HepG2 (cell line): ENCODE measurements around the gene NRAP. TPM values are rescaled to one million over a fixed set of nuclear protein-coding genes. Genes with fewer than 3 reads are reported as not detected.

Experiments used
- ATAC-seq: fragments of 200-7000 bp; cut with Tn5 transposase; 3 replicates; pipeline ENCODE4 v1.9.1; 2020; ENCODE audit warnings: mild to moderate bottlenecking, moderate library complexity
- BruUV-seq: library from RNA; stranded (reverse); fragments of 400-500 nt; replicated peaks from 2 replicates; lab custom pipeline; 2021; lab: Mats Ljungman, UMichigan
- CTCF ChIA-PET: fragments of 300-600 bp; formaldehyde crosslinking; extraction: SDS; loops from one replicate; lab custom pipeline; 2021; ENCODE audit warnings: low total read pairs, inconsistent platforms, low intra/inter-chr PET ratio; lab: Yijun Ruan, JAX
- POLR2A ChIA-PET: fragments of 350-600 bp; sonication (Branson Sonifier 250); formaldehyde crosslinking; loops from one replicate; lab custom pipeline; 2020; ENCODE audit warnings: antibody characterized with exemption, inconsistent platforms; lab: Yijun Ruan, JAX
- DNase-seq: peaks from one replicate; pipeline ENCODE4 v3.0.0-alpha.2; 2015; ENCODE audit warnings: low spot score
- FAIRE-seq: peaks from 3 replicates; lab custom pipeline; 2011; peaks lifted over from hg19 to GRCh38; lab: Jason Lieb, UNC
- H2AFZ ChIP-seq: one replicate; pipeline ENCODE4 v1.6.1; 2011; ENCODE audit warnings: low read length, inconsistent platforms
- H3K27ac ChIP-seq: fragments of 300-600 bp; 3 replicates; pipeline ENCODE4 v1.8.0; 2011; ENCODE audit warnings: mixed run types, mild to moderate bottlenecking, mixed read lengths, low read length, inconsistent platforms; ENCODE audit not compliant: insufficient read depth; ENCODE audit errors: extremely low read length
- H3K27me3 ChIP-seq, 2 experiments: fragments of 200-600 bp in 1 of 2; 2 replicates in 1 of 2; 3 replicates in 1 of 2; pipeline versions ENCODE4 v1.6.0 to v1.8.0; 2011; ENCODE audit warnings: low read length in 2 of 2, mild to moderate bottlenecking in 2 of 2, moderate library complexity in 2 of 2, inconsistent platforms in 1 of 2; ENCODE audit not compliant: insufficient read depth in 2 of 2, control insufficient read depth in 1 of 2
- H3K36me3 ChIP-seq, 2 experiments: fragments of 200-600 bp in 1 of 2; replicated peaks in 1 of 2; 2 replicates in 1 of 2; 3 replicates in 1 of 2; pipeline versions ENCODE4 v1.5.1 to v1.8.0; 2011; ENCODE audit warnings: low read length in 2 of 2, inconsistent platforms in 1 of 2; ENCODE audit not compliant: insufficient read depth in 2 of 2, control insufficient read depth in 1 of 2
- H3K4me1 ChIP-seq: 2 replicates; pipeline ENCODE4 v1.5.1; 2012; ENCODE audit warnings: low read length, inconsistent platforms; ENCODE audit not compliant: insufficient read depth
- H3K4me2 ChIP-seq: 2 replicates; pipeline ENCODE4 v1.6.0; 2011; ENCODE audit warnings: low read depth, low read length, inconsistent platforms
- H3K4me3 ChIP-seq, 3 experiments: fragments of 200-600 bp in 1 of 3; sonication (generic), shearing (Covaris generic) in 1 of 3; replicated peaks in 1 of 3; 2 replicates each; pipeline ENCODE4 v1.5.1; 2011 to 2016; ENCODE audit warnings: low read length in 3 of 3, inconsistent platforms in 2 of 3, low read depth in 2 of 3, mild to moderate bottlenecking in 2 of 3, control low read depth in 1 of 3, mixed read lengths in 1 of 3; ENCODE audit not compliant: insufficient read depth in 1 of 3
- H3K79me2 ChIP-seq: one replicate; pipeline ENCODE4 v1.6.1; 2011; ENCODE audit warnings: low read length, inconsistent platforms; ENCODE audit not compliant: insufficient read depth
- H3K9ac ChIP-seq: 2 replicates; pipeline ENCODE4 v1.6.0; 2011; ENCODE audit warnings: mild to moderate bottlenecking, low read depth, low read length, inconsistent platforms; ENCODE audit not compliant: insufficient read depth
- H3K9me3 ChIP-seq: 2 replicates; pipeline ENCODE4 v1.5.1; 2012; ENCODE audit warnings: mild to moderate bottlenecking, low read length
- H4K20me1 ChIP-seq: 2 replicates; pipeline ENCODE4 v1.6.0; 2011; ENCODE audit warnings: inconsistent platforms, mild to moderate bottlenecking, low read length, moderate library complexity; ENCODE audit not compliant: insufficient read depth
- ATAD3A ChIP-seq: sonication (generic); formaldehyde crosslinking; IDR thresholded peaks from 2 replicates; pipeline ENCODE4 v1.4.0; 2020; ENCODE audit warnings: missing genetic modification reagents
- CBX2 ChIP-seq, 2 experiments: fragments of 200-600 bp in 1 of 2; sonication (generic); formaldehyde crosslinking in 1 of 2; IDR thresholded peaks; 2 replicates each; pipeline versions ENCODE4 v1.7.0 to v1.8.1; 2018 to 2022; ENCODE audit warnings: low read depth in 2 of 2, low read length in 1 of 2, mild to moderate bottlenecking in 1 of 2, missing genetic modification reagents in 1 of 2
- ETV6 ChIP-seq: sonication (generic); formaldehyde crosslinking; conservative IDR thresholded peaks from 2 replicates; pipeline ENCODE4 v1.4.0; 2020; ENCODE audit warnings: missing genetic modification reagents
- HOXA5 ChIP-seq: sonication (generic); formaldehyde crosslinking; IDR thresholded peaks from 2 replicates; pipeline ENCODE4 v1.4.0; 2020; ENCODE audit warnings: missing genetic modification reagents
- KDM4B ChIP-seq: sonication (generic); formaldehyde crosslinking; IDR thresholded peaks from 2 replicates; pipeline ENCODE4 v1.4.0; 2020; ENCODE audit warnings: missing genetic modification reagents
- MEIS1 ChIP-seq: sonication (generic); formaldehyde crosslinking; IDR thresholded peaks from 2 replicates; pipeline ENCODE4 v1.9.0; 2021; ENCODE audit warnings: mild to moderate bottlenecking, missing genetic modification reagents, moderate library complexity, borderline replicate concordance
- NAIF1 ChIP-seq: sonication (generic); formaldehyde crosslinking; IDR thresholded peaks from 2 replicates; pipeline ENCODE4 v1.5.0; 2020; ENCODE audit warnings: mild to moderate bottlenecking, missing genetic modification reagents, borderline replicate concordance
- NR3C1 ChIP-seq: sonication (generic); formaldehyde crosslinking; IDR thresholded peaks from 2 replicates; pipeline ENCODE4 v1.4.0; 2020; ENCODE audit warnings: missing genetic modification reagents
- RBM39 ChIP-seq: fragments of 200-400 bp; formaldehyde crosslinking; IDR thresholded peaks from one replicate; pipeline ENCODE4 v1.6.1; 2018; ENCODE audit warnings: antibody characterized with exemption, mild to moderate bottlenecking, low read depth, low read length; ENCODE audit not compliant: poor library complexity, severe bottlenecking
- REL ChIP-seq: sonication (generic); formaldehyde crosslinking; conservative IDR thresholded peaks from 2 replicates; pipeline ENCODE4 v1.8.0; 2022; ENCODE audit warnings: mild to moderate bottlenecking, missing genetic modification reagents, moderate library complexity
- RFX5 ChIP-seq: IDR thresholded peaks from 2 replicates; pipeline ENCODE4 v1.6.1; 2011; ENCODE audit warnings: low read depth, low read length, improper control_type of control experiment
- TCF7 ChIP-seq: sonication (generic); IDR thresholded peaks from 2 replicates; pipeline ENCODE4 v1.6.1; 2016; ENCODE audit warnings: antibody characterized with exemption, low read depth
- ZNF136 ChIP-seq: sonication (generic); formaldehyde crosslinking; IDR thresholded peaks from 2 replicates; pipeline ENCODE4 v1.8.1; 2022; ENCODE audit warnings: low read depth, mild to moderate bottlenecking, moderate library complexity, missing genetic modification reagents
- ZSCAN9 ChIP-seq: IDR thresholded peaks from 2 replicates; pipeline ENCODE4 v1.6.1; 2016; ENCODE audit warnings: borderline replicate concordance
- WGBS: methylation state at CpG from one replicate; pipeline ENCODE4 v1.1.6; 2017; ENCODE audit warnings: low lambda C conversion rate; 5-methylcytosine and 5-hydroxymethylcytosine counted together
- in situ Hi-C: cut with HindIII; loops from 2 replicates; pipeline ENCODE4 v1.10.0; 2017; ENCODE audit warnings: low pct_unique_long_range_greater_than_20kb; ENCODE audit not compliant: extremely low pct_ligation_motif_present
- intact Hi-C: fragments of 100-400 bp; cut with micrococcal nuclease; formaldehyde crosslinking; loops from one replicate; pipeline ENCODE4 v1.10.0; 2022; ENCODE audit not compliant: unreplicated experiment
- polyA plus RNA-seq, 8 experiments: library from polyadenylated mRNA; depleted of rRNA in 3 of 8; stranded (reverse) in 7 of 8; unstranded in 1 of 8; fragments of >200 nt; fragmentation: Illumina TruSeq in 4 of 8; extraction: Trizol in 4 of 8; gene quantifications; 2 replicates each; pipeline versions ENCODE4 v1.2.1 to v1.2.3, GENCODE V29; 2011 to 2016; ENCODE audit warnings: low read depth in 4 of 8, missing spikeins in 1 of 8, mixed read lengths in 1 of 8; ENCODE audit not compliant: insufficient read depth in 1 of 8
- total RNA-seq, 5 experiments: library from RNA; depleted of rRNA; stranded (reverse); fragments of >200 nt; fragmentation: Illumina TruSeq; extraction: Trizol; gene quantifications; 2 replicates each; pipeline ENCODE4 v1.2.3, GENCODE V29; 2016; ENCODE audit warnings: low read depth in 1 of 5
- TF ChIP-seq, protein P1 (sequence below): sonication (generic); formaldehyde crosslinking; IDR thresholded peaks from 2 replicates; pipeline ENCODE4 v1.4.0; 2020; ENCODE audit warnings: mild to moderate bottlenecking, low read depth, missing genetic modification reagents

NRAP gene
- total and polyA plus RNA-seq, 2 of the 13 experiments (the other 11 are each of a cell fraction or from before 2014, with no cell fraction given) = not detected

DNA sequence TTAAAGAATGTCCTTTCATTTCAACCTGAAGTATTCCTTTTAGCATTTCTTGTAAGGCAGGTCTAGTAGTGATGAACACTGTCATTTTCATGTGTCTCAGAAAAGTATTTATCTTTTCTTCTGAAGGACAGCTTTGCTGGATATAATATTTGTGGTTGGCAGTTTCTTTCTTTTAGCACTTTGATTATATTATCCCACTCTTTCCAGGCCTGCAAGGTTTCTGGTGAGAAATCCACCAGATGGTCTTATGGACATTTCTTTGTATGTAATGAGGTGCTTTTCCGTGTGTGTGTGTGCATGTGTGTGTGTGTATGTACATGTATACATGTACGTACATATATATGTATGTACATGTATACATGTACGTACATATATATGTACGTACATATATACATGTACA, 23.2 kb upstream of the NRAP start:
- Histone ChIP-seq H3K9me3 (peaks cover 12% of the 10 kb centered on the region), H3K36me3 (peaks cover 0 to 2% of the 10 kb centered on the region in 2 experiments; a peak in 2 of 5 replicates), H3K27ac (no peak overlapping the region), H3K4me1 (peaks cover 2% of the 10 kb centered on the region; the same call in 1 of the 2 replicates), H3K4me3 (no peak overlapping the region), H3K4me2 (no peak overlapping the region), H3K27me3 (no peaks in the 10 kb centered on the region), H3K79me2 (peaks cover 67% of the 10 kb centered on the region), H3K9ac (no peak overlapping the region), H4K20me1 (0 out of 2 replicates have a peak, but pooled peaks cover 3% of the 10 kb centered on the region), H2AFZ (no peak overlapping the region)
- 84% methylated on average over 4 of the region's 4 CpGs for WGBS
- DNase-seq (no peak), FAIRE-seq (no peak), ATAC-seq (no peak)
- no TSS peak for BruUV-seq
- TF ChIP-seq NAIF1 (CRISPR knock-in tag) (no peak), ZNF136 (CRISPR knock-in tag) (0 out of 2 replicates have a peak, but pooled peaks have one; percentile 72)
- intact Hi-C loops (no loop called here), in situ Hi-C loops (no loop called here)
- CTCF ChIA-PET = no interaction called here
- POLR2A ChIA-PET = no interaction called here

DNA sequence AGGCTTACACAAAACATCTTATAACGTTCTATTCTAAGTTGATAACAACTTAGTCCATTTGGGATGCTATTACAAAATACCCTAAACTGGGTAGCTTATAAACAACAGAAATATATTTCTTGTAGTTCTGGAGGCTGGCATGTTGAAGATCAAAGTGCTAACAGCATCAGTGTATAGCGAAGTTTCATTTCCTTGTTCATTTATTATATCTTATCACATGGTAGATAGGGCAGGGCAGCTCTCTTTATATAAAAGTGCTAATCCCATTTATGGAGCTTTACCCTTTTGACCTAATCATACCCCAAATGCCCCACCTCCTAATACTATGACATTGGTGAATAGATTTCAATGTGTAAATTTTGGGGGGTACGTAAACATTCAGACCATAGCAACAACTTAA, 22.2 kb upstream of the NRAP start:
- peaks cover 12% of the 10 kb centered on the region for H3K9me3 ChIP-seq
- in situ Hi-C loops = no loop called here

More for the DNA sequence above, 22.2 kb upstream of the NRAP start:
- no peak overlapping the region for H3K27ac ChIP-seq
- POLR2A ChIA-PET = no interaction called here
- no peak for FAIRE-seq
- no peak for TF ChIP-seq RFX5
- no peak for TF ChIP-seq ZSCAN9 (CRISPR knock-in tag)
- TF ChIP-seq RBM39 = no peak
- no peak for TF ChIP-seq MEIS1
- no peak for TF ChIP-seq HOXA5 (CRISPR knock-in tag)
- no peak for TF ChIP-seq ATAD3A
- no peak for TF ChIP-seq NR3C1 (CRISPR knock-in tag)
- no peak for TF ChIP-seq TCF7
- no peak for TF ChIP-seq CBX2 (IDR thresholded peaks at IDR 0.05; ENCODE audit: low read depth, low read length)
- no peak for TF ChIP-seq CBX2 (CRISPR knock-in tag; IDR thresholded peaks at IDR 0.05; ENCODE audit: low read depth)
- TF ChIP-seq ETV6 (CRISPR knock-in tag) = no peak
- no peak for TF ChIP-seq KDM4B (CRISPR knock-in tag)
- TF ChIP-seq, protein P1, sequence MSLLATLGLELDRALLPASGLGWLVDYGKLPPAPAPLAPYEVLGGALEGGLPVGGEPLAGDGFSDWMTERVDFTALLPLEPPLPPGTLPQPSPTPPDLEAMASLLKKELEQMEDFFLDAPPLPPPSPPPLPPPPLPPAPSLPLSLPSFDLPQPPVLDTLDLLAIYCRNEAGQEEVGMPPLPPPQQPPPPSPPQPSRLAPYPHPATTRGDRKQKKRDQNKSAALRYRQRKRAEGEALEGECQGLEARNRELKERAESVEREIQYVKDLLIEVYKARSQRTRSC (CRISPR knock-in tag) = no peak
- TF ChIP-seq REL (CRISPR knock-in tag) = no peak
- intact Hi-C loops = no loop called here
- over 99% methylated on average over 3 of the region's 3 CpGs for WGBS
- H4K20me1 ChIP-seq = 0 out of 2 replicates have a peak, but pooled peaks cover 3% of the 10 kb centered on the region
- no peak overlapping the region for H3K4me2 ChIP-seq
- no TSS peak for BruUV-seq
- H3K36me3 ChIP-seq = no peaks in the 10 kb centered on the region; a peak in 1 of 5 replicates
- no peak for DNase-seq
- CTCF ChIA-PET = no interaction called here
- H3K79me2 ChIP-seq = peaks cover 71% of the 10 kb centered on the region
- no peak overlapping the region for H3K9ac ChIP-seq
- no peak for ATAC-seq
- H2AFZ ChIP-seq = no peak overlapping the region
- no peaks in the 10 kb centered on the region for H3K27me3 ChIP-seq
- H3K4me1 ChIP-seq = peaks cover 12% of the 10 kb centered on the region
- no peak overlapping the region for H3K4me3 ChIP-seq
